Activated T-cell treated with anti-CD3 and anti-CD28 coated beads for 48 hours (primary cell): ENCODE measurements around the gene MCM5.
"Not testable (repeated sequence)": the region's sequence is repeated elsewhere in the genome, so short reads cannot be mapped to it uniquely, and the experiment has no call there.

Source experiments
- DNase-seq: peaks from one replicate; pipeline ENCODE4 v3.0.0-alpha.2; 2020; ENCODE audit warnings: low read depth

The MCM5 gene

DNA sequence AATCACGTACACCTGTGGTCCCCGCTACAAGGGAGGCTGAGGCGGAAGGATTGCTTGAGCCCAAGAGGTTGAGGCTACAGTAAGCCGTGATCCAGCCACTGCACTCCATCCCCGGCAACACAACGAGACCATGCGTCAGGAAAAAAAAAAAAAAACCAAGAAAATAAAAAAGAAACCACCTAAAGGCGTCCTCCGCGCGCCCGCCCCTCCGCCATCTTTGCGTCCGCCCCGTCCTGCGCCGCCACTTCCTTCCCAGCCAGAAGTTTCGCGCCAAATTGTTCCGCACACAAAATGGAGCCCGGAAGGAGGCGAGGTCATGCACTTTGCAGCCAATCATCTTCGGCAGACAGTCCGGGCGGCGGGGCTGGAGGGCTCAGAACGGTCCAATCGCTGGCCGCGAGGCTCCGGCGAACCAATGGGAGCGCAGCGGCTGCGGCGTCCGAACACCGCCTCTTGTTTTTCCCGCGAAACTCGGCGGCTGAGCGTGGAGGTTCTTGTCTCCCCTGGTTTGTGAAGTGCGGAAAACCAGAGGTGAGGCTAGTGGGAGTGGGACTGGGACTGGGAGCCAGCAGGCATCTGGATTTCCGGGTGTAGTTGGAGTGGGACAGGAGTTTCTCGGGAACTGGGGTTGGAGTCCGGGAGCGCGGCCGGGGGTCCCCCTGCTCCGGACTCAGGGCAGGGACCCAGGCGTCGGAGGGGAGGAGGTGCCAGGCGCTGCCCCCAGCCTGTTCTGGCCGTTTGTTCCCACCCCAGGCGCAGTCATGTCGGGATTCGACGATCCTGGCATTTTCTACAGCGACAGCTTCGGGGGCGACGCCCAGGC is at the start of gene MCM5:
Gene MCM5, plus strand, starts transcription at position 463 of the 823 bp plus-strand sequence. Its CDS starts 299 bp downstream, at position 762.
- DNase-seq = peak; percentile 95

DNA sequence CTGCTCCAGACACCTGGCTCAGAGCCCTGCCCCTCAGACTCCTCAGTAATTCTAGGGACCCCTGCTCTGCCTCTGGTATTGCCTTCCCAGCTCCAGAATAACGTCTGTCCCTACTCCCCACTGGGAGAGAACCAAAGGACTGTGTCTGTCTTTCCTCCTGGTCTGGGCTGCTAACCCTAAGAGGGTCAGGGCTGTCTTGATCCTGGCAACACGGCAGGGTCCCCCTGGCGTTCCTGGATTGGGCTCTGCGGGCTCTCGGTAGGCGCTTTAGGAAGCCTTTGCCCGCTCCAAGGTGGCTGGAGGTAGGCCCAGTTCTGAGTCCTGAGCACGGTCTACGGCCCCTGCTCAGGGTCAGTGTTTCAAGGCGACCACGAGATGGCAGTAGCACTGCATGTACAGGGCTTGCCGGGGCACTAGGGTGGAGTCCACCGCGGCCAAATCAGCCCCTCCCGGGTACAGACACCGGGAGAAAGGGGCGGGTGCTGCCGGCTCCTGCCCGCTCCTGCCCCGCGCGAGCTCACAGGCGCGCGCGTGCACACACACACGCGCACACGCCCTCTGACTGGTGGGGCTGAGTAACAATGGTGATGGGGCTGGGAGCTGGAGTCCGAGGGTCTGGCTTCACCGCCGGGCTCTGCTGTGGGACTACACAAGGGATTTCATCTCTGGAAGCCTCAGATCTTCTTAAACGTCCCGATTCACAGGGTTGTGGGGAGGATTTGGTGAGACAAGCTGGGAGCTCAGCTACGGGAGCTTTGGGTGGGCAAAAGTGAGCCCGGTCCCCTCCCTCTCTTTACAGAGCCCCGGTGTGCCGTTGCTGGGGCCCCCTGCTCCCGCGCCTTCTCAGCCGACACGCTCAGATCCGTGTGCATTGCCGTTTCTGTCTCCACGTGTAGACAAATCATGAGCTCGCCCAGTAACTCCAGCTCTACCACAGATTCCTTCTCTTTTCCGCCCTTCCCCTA is 49.1 kb upstream of the MCM5 start:
- DNase-seq = peak; percentile 85

DNA sequence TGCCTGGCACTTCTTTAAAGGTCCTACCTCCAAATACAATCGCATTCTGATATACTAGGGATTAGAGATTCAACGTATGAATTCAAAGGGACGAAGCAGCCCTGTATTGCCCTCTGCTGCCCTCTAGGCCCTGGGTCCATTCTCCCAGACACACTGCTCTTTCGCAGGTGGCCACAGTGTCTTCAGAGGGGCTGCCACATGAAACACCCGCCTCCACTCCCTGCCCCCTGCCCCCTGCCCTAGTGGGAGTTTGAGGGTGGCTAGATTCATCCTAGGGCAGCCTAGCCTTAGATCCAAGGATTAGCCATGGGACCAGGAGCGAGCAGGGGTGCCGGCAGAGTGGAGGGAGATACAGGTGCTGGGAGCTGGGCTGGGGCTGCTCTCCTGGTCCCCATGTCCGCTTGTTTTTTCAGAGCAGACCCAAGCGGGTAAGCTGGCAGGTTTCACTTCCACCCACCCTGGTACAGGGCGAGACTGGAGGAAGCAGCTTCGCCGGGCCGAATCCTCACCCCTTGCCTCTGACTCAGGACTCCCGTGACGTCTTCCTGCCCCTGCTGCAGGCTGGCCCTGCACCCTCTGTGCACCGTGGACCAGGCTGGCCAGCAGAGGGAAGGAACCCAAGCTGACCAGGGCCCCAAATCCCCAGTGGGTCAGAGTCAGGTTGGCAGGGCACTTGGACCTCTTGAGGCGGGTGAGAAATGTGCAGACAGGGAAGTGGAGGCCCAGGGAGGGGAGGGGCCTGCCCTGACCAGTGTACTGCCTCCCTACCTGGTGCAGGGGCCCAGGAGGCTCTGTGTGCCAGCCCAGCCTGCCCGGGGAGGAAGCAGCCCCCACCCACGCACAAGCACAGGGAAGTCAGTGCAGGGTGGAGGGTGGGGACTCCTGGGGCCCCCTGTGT is 47.5 kb upstream of the MCM5 start:
- DNase-seq = peak; percentile 60

DNA sequence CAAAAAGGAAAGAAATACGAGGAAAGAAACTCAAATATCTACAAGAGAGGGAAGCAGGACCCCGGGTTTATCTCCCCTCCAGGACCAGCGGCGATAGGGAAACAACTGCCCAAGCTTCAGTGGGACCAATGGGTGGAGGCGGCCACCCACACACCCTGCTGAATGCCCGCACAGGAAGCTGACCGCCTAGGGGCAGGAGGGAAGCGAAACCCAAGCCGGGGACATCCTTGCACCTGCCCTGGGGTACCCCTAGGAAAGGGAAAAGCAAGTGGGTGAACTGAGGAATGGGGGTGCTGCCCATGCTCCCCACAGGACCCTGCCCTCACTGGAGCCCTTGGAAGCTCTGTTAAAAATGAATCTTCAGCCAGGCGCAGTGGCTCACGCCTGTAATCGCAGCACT is 46.6 kb upstream of the MCM5 start:
- no peak for DNase-seq

DNA sequence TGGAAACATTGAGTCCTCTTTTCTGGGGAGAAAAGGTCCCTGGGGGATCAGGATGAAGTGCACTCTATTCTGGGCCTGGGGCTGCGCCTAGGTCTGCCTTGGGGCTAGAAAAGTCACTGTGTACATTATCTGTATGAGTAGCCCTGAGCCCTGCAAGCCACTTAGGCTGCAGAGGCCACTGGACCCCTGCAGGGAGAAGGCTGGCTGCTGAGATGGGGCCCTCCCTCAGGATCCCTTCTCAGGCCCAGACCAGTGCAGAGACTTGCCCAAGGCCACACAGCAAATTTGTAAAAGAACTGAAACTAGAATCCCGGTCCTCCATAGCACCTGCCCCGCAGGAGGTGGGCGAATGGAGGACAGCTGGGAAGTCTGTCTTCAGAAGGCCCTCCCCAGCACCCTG is 45.9 kb upstream of the MCM5 start:
- no peak for DNase-seq

DNA sequence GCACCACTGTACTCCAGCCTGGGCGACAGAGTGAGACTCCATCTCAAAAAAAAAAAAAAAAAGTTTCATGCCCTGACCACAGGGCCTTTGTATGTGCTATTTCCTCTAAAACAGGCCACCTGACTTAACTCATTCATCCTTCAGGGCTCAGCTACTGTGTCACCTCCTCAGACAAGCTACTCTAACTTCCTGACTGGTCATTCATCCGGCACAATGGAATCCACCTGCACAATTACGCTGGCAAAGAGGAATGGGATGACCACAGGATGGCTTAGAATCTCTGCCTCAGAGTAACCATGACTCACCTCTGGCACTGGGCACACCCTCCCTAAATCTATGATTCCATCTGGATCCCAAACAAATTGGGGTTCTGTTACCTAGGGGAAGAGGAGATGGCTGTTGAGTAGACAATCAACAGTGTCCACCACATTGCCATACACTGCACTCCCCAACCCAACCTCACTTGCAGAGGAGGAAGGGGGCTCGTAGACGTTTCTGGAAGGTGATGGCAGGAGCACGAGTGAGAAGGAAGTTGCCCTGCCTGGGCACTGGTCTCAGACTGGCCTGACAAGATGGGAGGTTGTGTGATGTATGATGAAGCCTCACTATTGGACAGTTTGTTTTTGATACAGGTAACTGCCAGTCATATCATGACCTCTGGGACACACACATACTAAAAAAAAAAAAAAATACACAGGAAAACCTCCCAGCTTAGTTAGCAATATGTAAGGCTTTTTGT is 41.9 kb upstream of the MCM5 start:
- DNase-seq = no peak

GRCh38 chr22:35359380-35360065 is 40.4 kb upstream of the MCM5 start:
- no peak for DNase-seq

- DNase-seq = no peak
These were observed 38.9 kb upstream of the MCM5 start for GRCh38 chr22:35361001-35361558.

DNA sequence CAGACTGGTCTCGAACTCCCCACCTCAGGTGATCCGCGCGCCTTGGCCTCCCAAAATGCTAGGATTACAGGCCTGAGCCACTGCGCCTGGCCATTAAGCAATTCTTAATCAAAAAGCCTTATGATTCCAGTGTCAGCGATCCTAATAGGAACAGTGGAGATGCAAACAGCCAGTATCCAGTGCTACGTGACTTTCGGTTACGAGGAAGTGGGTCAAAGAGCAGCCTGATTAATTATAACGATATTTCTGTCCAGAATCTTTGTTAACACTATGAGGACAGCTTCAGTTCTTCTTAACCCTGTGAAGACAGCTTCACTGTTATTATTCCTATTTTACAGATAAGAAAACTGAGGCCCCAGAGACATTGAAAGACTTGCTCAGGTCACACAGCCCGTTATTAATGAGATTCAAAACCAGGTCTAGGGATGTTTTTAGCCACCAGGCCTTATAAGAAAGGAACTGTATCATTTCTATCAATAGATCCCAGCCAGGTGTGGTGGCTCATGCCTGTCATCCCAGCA is 36.3 kb upstream of the MCM5 start:
- no peak for DNase-seq

DNA sequence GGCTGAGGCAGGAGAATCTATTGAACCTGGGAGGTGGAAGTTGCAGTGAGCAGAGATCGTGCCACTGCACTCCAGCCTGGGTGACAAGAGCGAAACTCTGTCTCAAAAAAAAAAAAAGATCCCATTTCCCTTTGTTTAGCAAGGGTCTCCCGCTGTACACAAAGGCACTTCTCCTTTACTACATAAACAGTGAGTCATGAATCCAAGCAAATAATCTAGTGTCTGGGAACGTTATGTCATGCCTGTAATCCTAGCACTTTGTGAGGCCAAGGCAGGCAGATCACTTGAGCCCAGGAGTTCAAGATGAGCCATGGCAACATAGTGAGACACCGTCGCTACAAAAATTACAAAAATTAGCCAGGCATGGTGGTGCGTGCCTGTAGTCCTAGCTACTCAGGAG is 35.7 kb upstream of the MCM5 start:
- not testable (repeated sequence) for DNase-seq

- no peak for DNase-seq
These were observed 32.5 kb upstream of the MCM5 start for GRCh38 chr22:35367331-35367886.

DNA sequence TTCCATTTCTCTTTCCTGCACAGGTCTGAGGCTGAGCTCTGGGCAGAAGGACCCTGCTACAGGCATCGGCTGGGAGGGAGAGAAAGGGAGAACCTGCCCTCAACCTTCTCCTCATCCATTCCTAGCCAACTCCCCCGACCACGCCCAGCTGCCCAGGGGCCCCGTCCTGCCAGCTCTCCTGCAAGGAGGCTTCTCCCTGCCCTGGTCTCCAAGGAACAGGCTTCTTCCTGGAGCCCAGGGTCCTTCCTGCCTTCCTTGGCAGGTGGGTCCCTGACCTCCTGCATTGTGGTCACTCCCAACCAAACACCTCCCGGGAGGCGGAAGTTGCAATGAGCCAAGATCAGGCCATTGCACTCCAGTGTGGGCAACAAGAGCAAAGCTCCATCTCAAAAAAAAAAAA is 31.6 kb upstream of the MCM5 start:
- no peak for DNase-seq

DNA sequence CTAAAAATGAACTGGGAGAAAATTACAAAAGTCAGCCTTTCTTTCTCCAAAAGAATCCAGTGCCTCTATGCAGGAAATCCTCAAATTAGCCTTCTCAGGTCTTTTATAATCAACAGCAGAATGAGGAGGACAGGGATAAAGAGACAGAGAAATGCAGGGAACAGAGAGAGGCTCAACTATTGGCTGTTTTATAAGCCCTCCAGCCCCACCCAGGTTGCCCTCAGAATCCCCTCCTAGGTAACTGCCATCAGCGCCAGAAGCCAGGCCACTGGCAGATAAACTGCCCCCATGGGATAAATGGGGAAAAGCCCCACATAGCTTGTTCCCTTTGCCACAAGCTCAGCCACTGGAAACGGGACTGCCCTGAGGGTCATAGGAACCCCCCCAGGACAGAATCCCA is 29.9 kb upstream of the MCM5 start:
- no peak for DNase-seq

GRCh38 chr22:35373781-35374180 is 26.2 kb upstream of the MCM5 start:
- no peak for DNase-seq

DNA sequence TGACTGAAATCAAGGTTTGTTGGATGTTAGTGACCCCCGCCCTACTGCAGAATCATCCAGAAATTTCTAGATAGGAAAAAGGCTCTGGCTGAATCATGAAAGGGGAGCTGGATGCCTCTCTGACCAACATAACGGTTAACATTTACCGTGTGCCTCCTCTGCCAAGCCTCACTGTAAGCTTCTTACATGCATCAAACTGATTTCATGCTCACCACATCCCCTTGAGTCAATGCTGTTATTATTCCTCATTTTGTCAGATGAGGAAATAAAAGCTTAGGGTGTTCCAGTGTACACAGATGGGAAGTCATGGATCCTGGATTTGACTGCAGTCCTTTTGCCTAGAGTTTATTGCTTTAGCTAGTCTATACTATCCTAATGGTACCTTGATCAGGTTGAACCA is 24.9 kb upstream of the MCM5 start:
- no peak for DNase-seq

GRCh38 chr22:35375526-35375925 is 24.4 kb upstream of the MCM5 start:
- DNase-seq = no peak

DNA sequence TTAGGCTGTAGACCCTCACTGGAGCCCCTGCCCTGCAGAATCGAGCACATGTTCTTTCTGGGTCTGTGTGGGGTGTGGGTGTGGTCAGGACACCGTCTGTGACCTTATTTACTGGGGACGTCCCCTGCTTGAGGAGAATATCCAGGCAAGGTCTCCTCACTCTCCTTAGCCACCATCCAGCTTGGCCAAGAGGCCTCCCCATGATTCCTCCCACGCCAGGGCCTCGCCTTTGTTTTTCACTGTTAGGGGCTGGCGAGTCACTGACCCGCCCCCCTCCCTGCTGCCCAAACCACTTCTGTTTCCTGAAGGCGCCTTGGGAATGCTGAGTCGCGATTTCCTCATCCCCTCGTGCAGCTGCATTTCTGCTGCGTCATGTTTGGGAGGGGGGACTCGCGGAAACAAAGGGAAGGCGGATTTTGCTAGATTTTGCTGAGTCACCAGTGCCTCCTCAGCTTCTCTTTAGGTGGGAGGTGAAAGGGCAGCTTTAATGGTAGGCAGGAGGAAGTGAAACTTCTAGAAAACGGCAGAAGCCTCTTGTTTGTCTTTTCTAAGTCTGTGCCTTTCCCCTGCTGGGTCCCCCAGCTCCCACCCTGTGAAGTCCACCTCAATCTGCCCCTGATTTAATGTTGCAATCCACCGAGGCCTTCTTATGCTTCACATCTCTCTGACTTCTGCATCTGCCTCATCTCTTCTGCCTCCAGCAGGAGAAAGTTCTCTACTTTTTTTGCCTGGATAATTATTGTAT is 23.0 kb upstream of the MCM5 start:
- no peak for DNase-seq

GRCh38 chr22:35377735-35378134 is 22.2 kb upstream of the MCM5 start:
- DNase-seq = no peak

- no peak for DNase-seq
These were observed 21.3 kb upstream of the MCM5 start for GRCh38 chr22:35378621-35379020.
